Stimulated activated memory B cell treated with anti-CD40 and anti-IgM and Interleukin-4, amounts not matched to agents 10 μg/mL and 1 μg/mL and 100 μg/mL, for 72 hours (primary cell): ENCODE measurements around the gene RARA.

Source experiments
- ATAC-seq: fragments of 150-1000 bp; cut with Tn5 transposase; 2 replicates; pipeline ENCODE4 v1.10.0; 2021
- H3K27ac Mint-ChIP-seq: one replicate; pipeline ENCODE4 v1.8.0; 2022; ENCODE audit warnings: mild to moderate bottlenecking, mixed read lengths
- H3K27me3 Mint-ChIP-seq: one replicate; pipeline ENCODE4 v1.8.0; 2022; ENCODE audit warnings: mixed read lengths
- H3K36me3 Mint-ChIP-seq: one replicate; pipeline ENCODE4 v1.8.0; 2022; ENCODE audit warnings: mixed read lengths
- H3K4me1 Mint-ChIP-seq: one replicate; pipeline ENCODE4 v1.8.0; 2022; ENCODE audit warnings: mixed read lengths
- H3K4me3 Mint-ChIP-seq: one replicate; pipeline ENCODE4 v1.8.0; 2022; ENCODE audit warnings: mild to moderate bottlenecking, moderate library complexity, mixed read lengths
- H3K9me3 Mint-ChIP-seq: one replicate; pipeline ENCODE4 v1.8.0; 2022; ENCODE audit warnings: mixed read lengths

RARA gene

DNA sequence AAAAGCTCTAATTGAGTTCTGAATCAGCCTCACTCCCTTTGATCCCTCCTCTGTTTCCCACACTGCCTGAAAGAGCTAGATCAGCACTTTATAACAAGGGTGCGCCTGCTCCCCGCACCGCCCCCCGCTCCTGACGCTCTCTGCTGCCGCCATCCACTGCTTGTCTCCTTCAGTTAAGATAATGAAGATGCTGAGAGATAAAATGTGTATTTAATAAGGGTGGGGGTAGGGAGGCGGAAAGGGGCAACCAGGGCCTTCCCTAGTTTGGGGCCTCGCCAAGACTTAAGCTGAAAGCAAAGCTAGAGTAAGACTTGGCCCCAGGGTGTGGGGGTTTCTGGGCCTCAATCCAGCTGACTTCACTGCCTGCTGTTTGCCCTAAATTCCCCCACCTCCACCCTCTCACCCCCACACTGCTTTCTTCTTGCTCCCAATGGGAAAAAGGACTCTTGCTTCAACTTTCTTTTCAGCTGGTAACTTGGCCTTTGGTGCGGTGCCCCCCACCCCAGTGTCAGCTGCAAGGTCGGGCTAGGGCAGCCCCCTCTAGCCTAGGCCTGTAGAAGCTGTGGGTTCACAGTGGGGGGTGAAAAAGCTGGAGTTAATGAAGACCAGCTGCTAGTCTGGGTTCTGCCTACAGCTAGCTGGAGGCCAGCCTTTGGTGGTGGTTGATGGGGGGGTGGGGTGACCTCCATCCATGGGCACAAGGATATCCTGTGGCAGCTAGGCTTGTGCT lies 1.8 kb upstream of the RARA start:
- Mint-ChIP-seq H3K36me3 (no peaks in the 10 kb centered on the region), H3K27ac (no peak overlapping the region), H3K27me3 (no peaks in the 10 kb centered on the region), H3K9me3 (no peaks in the 10 kb centered on the region), H3K4me3 (no peak overlapping the region), H3K4me1 (peaks cover 7% of the 10 kb centered on the region)
- no peak for ATAC-seq

DNA sequence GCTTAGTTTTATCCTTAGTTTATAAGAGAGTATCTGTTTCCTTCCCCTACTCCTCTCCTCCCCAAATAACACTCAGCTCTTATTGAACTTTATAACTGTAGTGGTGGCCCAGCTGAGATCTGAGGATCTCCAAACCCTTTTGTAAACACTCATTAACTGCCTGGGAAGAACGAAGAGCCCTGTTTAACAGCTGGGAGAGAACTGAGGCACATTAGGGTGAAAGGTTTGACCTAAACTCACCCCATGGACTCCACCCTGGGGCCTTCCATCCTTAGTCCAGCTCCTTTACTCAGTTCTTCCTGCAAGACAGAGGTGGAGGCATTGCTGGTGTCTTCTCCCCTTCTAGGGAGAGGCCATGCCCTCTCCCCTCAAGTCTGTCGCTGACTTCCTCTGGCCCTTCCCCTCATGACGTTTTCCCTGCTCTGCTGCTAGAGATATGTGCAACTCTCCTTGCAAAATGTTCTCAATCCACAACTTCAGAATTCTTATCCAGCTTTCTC lies 1.2 kb upstream of the RARA start:
- H3K36me3 Mint-ChIP-seq = no peaks in the 10 kb centered on the region
- H3K27ac Mint-ChIP-seq = no peak overlapping the region
- no peak for ATAC-seq
- no peaks in the 10 kb centered on the region for H3K9me3 Mint-ChIP-seq
- H3K4me1 Mint-ChIP-seq = peaks cover 7% of the 10 kb centered on the region
- H3K4me3 Mint-ChIP-seq = no peak overlapping the region
- no peaks in the 10 kb centered on the region for H3K27me3 Mint-ChIP-seq

DNA sequence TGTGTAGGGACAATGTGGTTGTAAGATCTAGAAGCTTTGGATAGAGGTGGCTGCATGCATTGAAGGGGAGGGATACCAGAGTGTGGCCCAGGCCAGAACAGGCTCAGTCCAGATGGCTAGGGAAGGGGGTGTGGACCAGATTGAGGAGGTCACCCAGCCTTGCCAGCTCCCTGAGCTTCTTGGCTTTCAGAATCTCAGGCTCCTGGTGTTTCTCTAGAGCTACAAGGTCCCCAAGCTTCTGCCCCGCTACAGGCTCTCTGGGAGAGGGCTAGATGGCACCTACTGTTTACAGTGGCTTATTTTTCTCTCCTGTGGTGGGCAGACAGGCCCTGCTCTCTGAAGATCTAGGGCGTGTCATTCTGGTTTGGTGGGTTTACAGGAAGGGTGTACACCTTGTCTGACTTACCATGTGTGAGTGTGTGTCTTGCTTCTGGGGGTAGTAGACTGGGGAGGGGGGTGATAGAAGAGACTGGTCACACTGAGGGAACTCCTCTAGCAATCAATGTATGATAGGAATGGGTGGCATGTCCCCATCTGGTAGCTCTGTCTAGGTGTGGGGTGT lies 1.1 kb downstream of the RARA start:
- ATAC-seq = no peak
- no peaks in the 10 kb centered on the region for H3K4me1 Mint-ChIP-seq
- no peaks in the 10 kb centered on the region for H3K36me3 Mint-ChIP-seq
- H3K27ac Mint-ChIP-seq = peak overlapping the region; percentile 5
- no peak overlapping the region for H3K4me3 Mint-ChIP-seq
- no peaks in the 10 kb centered on the region for H3K27me3 Mint-ChIP-seq
- no peaks in the 10 kb centered on the region for H3K9me3 Mint-ChIP-seq

DNA sequence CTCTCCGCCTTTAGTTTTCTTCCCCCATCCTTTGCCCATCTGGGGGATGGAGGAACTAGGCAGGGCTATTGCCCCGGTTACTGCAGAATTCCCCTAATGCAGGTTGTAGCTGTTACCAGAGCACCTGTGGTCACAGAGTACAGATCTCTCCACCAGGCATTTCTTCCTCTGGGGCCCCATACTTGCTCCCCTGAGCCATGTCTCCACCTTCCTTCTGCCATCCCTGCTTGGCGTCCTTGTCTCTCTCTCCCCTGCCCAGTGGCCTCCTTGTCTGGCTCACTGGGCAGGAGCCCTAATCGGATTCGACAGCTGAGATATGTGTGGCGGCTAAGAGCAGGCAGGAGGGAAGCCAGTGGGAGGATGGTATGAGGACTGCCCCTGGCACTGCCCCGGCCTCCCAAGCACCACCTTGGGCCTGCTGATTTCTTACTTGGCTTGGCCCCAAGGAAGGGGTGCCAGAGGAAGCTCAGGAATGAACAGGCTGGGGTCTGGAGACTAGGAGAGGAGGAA lies 2.0 kb downstream of the RARA start:
- Mint-ChIP-seq H3K9me3 (no peaks in the 10 kb centered on the region), H3K27ac (peak overlapping the region; percentile 65), H3K4me1 (no peaks in the 10 kb centered on the region), H3K27me3 (no peaks in the 10 kb centered on the region), H3K36me3 (no peaks in the 10 kb centered on the region), H3K4me3 (no peak overlapping the region)
- ATAC-seq = peak; percentile 54

DNA sequence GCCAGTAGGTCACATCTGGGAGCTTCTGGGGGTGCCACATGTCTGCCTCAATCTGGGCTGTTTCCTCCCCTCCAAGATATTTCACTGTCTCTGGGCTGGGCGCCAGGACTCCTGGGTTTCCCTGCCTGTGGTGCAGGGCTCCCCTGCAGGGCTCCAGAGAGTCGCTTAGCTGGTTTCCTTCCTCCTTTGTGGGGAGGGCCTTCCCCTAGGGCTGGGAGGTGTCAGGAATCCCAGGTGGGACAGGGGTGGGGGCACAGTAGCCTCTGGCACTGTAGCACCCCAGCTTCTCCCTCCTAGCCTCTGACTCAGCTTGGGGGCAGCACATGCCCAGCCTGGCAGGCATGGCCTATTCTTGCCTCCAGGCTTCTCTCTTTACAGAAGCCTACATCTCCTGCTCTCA lies 2.6 kb downstream of the RARA start:
- ATAC-seq = no peak
- H3K27ac Mint-ChIP-seq = peak overlapping the region; percentile 65
- no peaks in the 10 kb centered on the region for H3K36me3 Mint-ChIP-seq
- no peaks in the 10 kb centered on the region for H3K4me1 Mint-ChIP-seq
- H3K27me3 Mint-ChIP-seq = no peaks in the 10 kb centered on the region
- H3K9me3 Mint-ChIP-seq = no peaks in the 10 kb centered on the region
- no peak overlapping the region for H3K4me3 Mint-ChIP-seq

DNA sequence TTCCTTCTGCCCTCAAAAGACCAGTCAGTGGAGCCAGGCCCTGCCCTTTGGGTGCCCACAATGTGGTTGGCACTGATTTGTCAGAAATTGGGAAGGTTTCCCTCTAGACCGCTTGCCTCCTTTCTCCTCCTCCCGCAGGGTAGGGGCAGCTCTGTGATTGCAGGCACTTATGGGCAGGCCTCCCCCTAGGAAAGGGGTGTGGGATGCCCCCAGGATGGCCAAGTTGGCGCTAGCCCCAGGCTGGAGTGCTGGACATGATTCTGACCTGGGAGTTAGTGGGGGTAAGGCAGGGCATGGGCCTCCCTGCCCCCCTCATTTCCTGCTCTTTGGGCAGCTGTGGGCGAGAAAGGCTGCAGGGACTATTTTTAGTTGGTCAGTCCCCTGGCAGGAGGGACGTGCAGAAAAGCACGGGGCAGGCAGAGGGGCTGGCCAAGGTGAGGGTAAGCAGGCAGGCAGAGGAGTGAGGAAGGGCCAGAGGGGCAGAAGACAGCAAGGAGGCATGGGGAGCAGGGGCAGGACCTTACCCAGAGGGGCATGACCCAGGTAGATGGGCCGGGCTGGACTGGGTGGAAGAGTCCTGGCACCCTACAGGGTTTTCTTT lies 3.3 kb downstream of the RARA start:
- Mint-ChIP-seq H3K9me3 (no peaks in the 10 kb centered on the region), H3K4me3 (no peak overlapping the region), H3K4me1 (peaks cover 3% of the 10 kb centered on the region), H3K36me3 (no peaks in the 10 kb centered on the region), H3K27me3 (no peaks in the 10 kb centered on the region), H3K27ac (peak overlapping the region; percentile 65)
- ATAC-seq = no peak

DNA sequence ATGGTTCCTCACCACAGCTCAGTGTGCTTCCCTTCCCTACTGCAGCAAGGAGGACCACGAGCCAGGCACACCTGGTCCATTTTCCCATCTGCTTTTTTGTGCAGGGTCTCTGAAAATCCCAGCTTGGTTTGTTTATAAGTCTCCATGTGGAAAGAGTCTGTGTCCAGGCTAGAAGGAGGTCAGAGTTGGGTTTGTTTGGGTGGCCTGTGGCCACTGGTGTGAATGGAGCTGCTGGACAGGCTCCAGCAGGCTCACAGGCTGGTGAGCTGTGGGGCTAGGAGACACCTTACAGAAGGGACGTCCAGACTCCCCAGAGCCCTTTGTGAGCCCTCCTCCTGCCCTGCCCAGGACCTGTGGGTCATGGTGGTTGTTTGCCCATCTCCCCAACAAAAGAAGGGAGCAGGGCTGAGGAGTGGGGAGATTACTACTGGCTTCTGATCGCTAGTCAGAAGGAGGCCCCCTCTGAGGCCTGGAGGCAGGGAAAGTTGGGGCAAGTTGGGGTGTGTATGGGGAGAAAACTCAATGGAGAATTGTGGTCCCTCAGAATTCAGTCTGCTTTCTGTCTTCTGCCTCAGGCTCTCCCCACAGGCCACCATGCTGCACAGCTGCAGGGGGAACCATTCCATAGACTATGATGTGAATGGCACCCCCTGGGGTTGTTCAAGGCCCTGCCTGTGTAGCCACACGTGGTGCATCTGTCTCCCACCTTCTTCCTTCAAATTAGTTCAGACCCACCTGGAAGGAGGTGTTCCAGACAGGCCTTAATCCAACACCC lies 4.1 kb downstream of the RARA start:
- no peak for ATAC-seq
- Mint-ChIP-seq H3K27ac (peak overlapping the region; percentile 65), H3K27me3 (no peaks in the 10 kb centered on the region), H3K4me1 (peaks cover 12% of the 10 kb centered on the region), H3K9me3 (no peaks in the 10 kb centered on the region), H3K36me3 (no peaks in the 10 kb centered on the region), H3K4me3 (no peak overlapping the region)

DNA sequence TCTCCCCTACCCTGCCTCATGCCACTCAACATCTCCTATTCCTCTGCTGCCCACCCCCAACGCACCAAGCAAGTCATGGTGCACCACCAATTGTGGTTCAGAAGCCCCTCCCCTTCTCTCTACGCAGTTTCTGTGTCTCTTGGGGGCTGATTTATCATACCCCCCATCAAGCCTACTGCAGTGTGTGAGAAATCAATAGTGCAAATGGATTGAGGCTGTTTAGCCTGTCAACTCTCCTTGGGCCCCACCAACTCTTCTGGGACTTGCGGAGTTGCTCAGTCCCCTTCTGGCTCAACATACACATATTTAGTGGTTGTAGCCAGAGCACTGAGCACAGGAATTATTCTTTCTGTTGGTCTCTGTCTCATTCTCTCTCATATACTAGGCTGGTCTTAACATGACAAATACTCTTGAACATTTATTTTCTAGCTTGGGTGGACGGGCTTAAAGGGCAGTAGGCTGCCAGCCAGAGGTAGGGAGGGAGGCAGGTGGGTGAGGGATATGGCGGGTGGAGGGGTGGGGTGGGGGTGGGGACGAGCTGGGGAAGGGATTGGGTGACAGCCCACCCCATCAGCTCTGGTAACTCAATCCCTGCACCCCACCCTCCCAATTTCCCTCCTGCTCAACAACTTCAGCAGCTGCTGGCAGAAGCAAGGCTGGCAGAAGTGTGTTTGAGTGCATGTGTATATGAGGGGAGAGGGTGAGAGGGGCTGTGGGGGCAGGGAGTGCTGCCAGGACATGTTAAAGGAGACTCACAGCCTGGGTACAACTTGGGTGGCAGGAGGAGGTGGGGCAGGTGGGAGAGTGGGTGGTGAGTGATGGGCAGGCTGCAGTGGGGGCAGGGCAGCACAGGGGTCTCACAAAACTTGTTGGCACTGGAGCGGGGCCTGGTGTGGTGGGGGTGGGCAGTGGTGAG lies 4.9 kb downstream of the RARA start:
- no peaks in the 10 kb centered on the region for H3K9me3 Mint-ChIP-seq
- peaks cover 18% of the 10 kb centered on the region for H3K4me1 Mint-ChIP-seq
- no peak overlapping the region for H3K4me3 Mint-ChIP-seq
- no peaks in the 10 kb centered on the region for H3K27me3 Mint-ChIP-seq
- ATAC-seq = no peak
- peak overlapping the region; percentile 65 for H3K27ac Mint-ChIP-seq
- H3K36me3 Mint-ChIP-seq = no peaks in the 10 kb centered on the region

DNA sequence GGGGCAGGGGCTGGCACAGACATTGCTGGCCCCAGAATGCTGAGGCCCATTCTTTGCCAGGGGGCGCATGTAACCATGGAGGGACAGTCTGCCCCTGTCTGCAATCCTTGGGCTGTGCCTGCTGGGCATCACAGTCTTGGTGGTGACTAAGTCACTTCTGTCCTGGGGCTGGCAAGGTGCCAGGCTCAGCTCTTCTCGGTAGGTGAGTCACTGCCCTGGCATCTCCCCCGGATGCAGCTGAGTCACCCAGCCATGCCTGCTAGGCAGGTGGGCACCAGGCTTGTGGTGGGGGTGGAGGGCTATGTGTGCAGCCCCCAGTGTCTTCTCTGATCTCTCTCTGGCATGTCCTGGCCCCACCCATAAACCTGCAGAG lies 5.6 kb downstream of the RARA start:
- Mint-ChIP-seq H3K4me1 (peaks cover 24% of the 10 kb centered on the region), H3K27ac (peak overlapping the region; percentile 65), H3K9me3 (no peaks in the 10 kb centered on the region), H3K4me3 (peak overlapping the region; percentile 16), H3K27me3 (no peaks in the 10 kb centered on the region), H3K36me3 (no peaks in the 10 kb centered on the region)
- peak; percentile 57 for ATAC-seq

DNA sequence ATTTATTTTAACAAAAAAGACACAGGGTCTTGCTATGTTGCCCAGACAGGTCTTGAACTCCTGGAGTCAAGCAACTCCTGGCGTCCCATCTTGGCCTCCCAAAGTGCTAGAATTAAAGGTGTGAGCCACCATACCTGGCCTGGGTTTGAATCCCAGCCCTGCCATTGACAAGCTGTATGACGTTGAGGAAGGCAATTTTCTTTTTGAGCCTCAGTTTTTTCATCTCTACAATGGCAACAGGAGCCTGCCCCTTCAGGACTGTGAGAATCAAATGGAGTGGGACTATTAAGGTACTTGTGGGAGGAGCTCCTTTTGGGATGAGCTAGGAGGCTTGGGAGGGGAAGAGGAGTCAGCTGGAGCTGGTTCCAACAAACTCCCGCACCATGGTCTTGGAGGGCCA lies 6.2 kb downstream of the RARA start:
- Mint-ChIP-seq H3K4me1 (peaks cover 30% of the 10 kb centered on the region), H3K27ac (peak overlapping the region; percentile 65), H3K27me3 (no peaks in the 10 kb centered on the region), H3K4me3 (no peak overlapping the region), H3K36me3 (no peaks in the 10 kb centered on the region), H3K9me3 (no peaks in the 10 kb centered on the region)
- ATAC-seq = no peak

DNA sequence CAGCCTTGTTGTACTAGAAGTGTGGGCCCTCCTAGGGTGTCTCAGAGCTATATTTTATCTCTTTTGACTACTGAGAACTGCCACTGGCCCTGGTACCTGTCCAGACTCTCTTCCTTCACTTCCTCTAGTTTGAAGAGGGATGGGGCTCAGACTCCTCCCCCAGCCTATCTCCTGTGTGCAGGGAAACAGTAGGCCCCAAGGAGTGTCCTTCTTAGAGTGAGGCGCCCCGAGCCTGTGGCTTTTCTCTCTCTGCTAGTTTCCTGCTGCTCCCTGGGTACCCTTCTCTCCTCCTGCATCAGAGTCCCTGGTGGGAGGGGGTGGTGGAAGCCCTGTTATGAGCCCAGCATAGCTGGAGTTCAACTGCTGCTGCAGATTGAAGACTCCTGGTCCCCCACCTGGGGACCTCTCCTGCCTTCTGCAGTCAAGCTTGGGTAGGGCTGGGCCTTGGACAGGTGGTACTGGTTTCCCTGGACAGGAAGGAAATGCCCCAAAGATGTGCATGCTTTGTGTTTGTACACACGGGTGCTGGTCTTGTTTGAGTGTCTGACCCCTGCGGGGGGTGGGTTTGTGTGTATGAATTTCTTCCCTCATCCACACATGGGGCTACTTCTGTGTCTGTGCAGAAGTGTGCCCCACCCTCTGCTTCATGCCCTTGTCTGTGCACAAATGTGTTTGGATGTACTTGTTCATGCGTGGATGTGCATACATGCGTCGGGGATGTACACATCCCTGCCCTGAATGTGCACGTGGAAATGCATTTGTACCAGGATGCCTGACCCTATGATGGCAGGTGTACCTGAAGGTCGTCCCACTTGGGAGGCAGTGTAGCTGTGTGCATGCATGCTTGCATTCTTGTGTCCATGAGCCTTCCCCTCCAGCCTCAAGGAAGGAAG lies 6.9 kb downstream of the RARA start:
- Mint-ChIP-seq H3K27ac (no peak overlapping the region), H3K9me3 (no peaks in the 10 kb centered on the region), H3K4me3 (peak overlapping the region; percentile 7), H3K4me1 (peaks cover 38% of the 10 kb centered on the region), H3K36me3 (no peaks in the 10 kb centered on the region), H3K27me3 (no peaks in the 10 kb centered on the region)
- no peak for ATAC-seq

DNA sequence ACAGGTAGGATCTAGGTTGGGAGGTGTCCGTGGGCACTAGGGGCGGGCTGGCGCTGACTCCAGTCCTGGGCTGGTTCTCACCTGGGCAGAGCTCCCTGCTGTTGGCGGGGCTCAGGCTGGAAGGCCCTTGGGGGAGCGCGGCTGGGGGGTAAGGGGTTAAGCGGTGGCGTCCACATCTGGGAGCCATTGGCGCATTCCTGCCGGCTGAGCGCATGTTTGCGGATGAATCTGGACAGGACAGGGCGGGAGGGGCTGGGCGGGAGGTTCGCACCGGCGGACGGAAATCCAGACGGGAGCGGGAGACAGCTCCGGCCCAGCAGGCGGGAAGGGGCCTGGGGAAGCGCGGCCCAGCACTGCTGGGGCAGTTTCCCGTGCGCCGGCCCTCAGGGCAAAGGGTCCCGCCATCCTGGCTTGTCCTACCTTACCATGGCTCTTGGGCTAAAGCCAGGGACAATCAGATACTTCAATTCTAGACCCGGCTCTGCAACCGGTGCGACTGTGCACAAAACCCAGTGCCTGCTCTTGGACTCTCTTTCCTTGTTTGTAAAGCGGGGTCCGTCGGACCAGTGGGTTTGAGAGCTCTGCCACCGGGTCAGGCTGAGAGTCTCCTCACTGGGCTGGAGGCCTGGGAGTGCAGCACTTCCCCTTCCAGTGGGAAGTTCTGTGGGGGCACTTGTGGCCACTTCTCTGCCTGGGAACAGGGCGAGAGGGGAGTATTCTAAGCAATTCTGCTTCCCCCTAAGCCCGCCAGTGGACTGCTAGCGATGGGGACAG lies 7.8 kb downstream of the RARA start:
- Mint-ChIP-seq H3K27me3 (no peaks in the 10 kb centered on the region), H3K4me3 (peak overlapping the region; percentile 43), H3K36me3 (no peaks in the 10 kb centered on the region), H3K4me1 (peaks cover 46% of the 10 kb centered on the region), H3K27ac (no peak overlapping the region), H3K9me3 (no peaks in the 10 kb centered on the region)
- no peak for ATAC-seq

DNA sequence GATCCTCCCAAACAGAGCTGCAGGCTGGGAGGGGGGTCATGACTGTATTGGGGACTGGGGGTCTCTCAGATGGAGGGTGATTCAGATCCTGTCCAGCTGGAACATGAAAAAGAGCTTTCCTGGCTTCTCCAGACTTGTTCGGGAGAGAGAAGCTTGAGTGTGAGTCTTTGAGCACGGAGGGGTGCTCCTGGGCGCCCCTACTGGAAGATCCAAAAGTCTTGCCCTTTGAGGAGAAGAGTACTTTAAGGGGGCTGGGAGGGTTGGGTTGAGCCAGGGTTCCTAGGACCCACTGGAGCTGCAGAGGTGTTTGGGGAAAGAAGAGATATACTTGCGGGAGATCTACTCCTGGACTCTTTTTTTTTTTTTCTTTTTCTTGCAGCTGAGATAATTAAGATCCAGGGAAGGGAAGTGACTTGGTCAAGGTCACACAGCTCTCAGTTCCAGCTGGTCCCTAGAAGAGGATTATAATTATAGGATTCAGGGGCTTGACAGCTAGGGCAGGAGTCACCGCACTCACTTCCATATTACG lies 8.4 kb downstream of the RARA start:
- Mint-ChIP-seq H3K27ac (peak overlapping the region; percentile 98), H3K36me3 (no peaks in the 10 kb centered on the region), H3K9me3 (no peaks in the 10 kb centered on the region), H3K4me3 (peak overlapping the region; percentile 82), H3K27me3 (no peaks in the 10 kb centered on the region), H3K4me1 (peaks cover 52% of the 10 kb centered on the region)
- no peak for ATAC-seq
